Gastroesophageal sphincter (tissue), 3 donors: ENCODE measurements around the gene PELI1.

ENCODE experiments used
- CTCF ChIP-seq, 4 experiments: fragments of 200-600 bp in 2 of 4; fragments of 450-650 bp in 2 of 4; sonication (generic) in 1 of 4; IDR thresholded peaks; one replicate each; pipeline ENCODE4 v1.5.1; 2017 to 2019; ENCODE audit warnings: antibody characterized with exemption in 4 of 4, mild to moderate bottlenecking in 2 of 4, moderate library complexity in 2 of 4
- POLR2A ChIP-seq, 2 donors: fragments of 450-650 bp; IDR thresholded peaks; one replicate each; pipeline ENCODE4 v1.6.1; 2017; ENCODE audit warnings: antibody characterized with exemption in 2 of 2, mild to moderate bottlenecking in 2 of 2, moderate library complexity in 1 of 2
- POLR2AphosphoS5 ChIP-seq: sonication (generic); formaldehyde crosslinking; IDR thresholded peaks from one replicate; pipeline ENCODE4 v1.6.1; 2017; ENCODE audit warnings: antibody characterized with exemption

- TF ChIP-seq CTCF (IDR thresholded peaks at IDR 0.05) (no peak), POLR2A (IDR thresholded peaks at IDR 0.05) (no peak), POLR2AphosphoS5 (no peak)
These were observed 57.7 kb downstream of the PELI1 start for GRCh38 chr2:64086347-64087082.
